ENCODE measurements around the gene RAPGEF2.

Gene RAPGEF2

GRCh38 chr4:159398236-159398638 lies 295.4 kb downstream of the RAPGEF2 start:
- DNase-seq (ENCODE audit: low read depth in 1 of 2, low spot score in 1 of 2), result no peak

- no peak for DNase-seq (ENCODE audit: low read depth in 1 of 2, low spot score in 1 of 2)
Observed at GRCh38 chr4:159400558-159401225, 297.8 kb downstream of the RAPGEF2 start.

- no peak for DNase-seq (ENCODE audit: low read depth in 1 of 2, low spot score in 1 of 2)
Observed at GRCh38 chr4:159401226-159401712, 298.4 kb downstream of the RAPGEF2 start.

- no peak for DNase-seq (ENCODE audit: low read depth in 1 of 2, low spot score in 1 of 2)
Observed at GRCh38 chr4:159401791-159402380, 299.0 kb downstream of the RAPGEF2 start.
